Tibial artery (tissue), 4 donors: Measurements from ENCODE around the gene FAM181A.

Source experiments
- DNase-seq, 2 donors: peaks; one replicate each; pipeline ENCODE4 v3.0.0-alpha.2; 2019
- H3K27ac ChIP-seq, 2 donors: fragments of 200-600 bp; sonication (generic) in 1 of 2; 1 replicate in 1 of 2; 2 replicates in 1 of 2; pipeline ENCODE4 v1.5.1; 2018 to 2019; ENCODE audit warnings: mild to moderate bottlenecking in 1 of 2
- H3K27me3 ChIP-seq, 2 donors: fragments of 200-600 bp; sonication (generic) in 1 of 2; one replicate each; pipeline versions ENCODE4 v1.5.1 to v1.6.0; 2016 to 2019
- H3K36me3 ChIP-seq, 3 donors: fragments of 200-600 bp; sonication (generic) in 2 of 3; one replicate each; pipeline ENCODE4 v1.5.1; 2016 to 2019; ENCODE audit warnings: mild to moderate bottlenecking in 2 of 3
- H3K4me1 ChIP-seq, 4 donors: fragments of 200-600 bp; sonication (generic) in 2 of 4; 1 replicate in 3 of 4; 2 replicates in 1 of 4; pipeline ENCODE4 v1.5.1; 2016 to 2019
- H3K4me3 ChIP-seq, 2 donors: fragments of 200-600 bp; sonication (generic) in 1 of 2; 1 replicate in 1 of 2; 2 replicates in 1 of 2; pipeline ENCODE4 v1.5.1; 2018 to 2019; ENCODE audit warnings: mild to moderate bottlenecking in 2 of 2
- H3K9me3 ChIP-seq, 3 donors: fragments of 200-600 bp; sonication (generic) in 1 of 3; one replicate each; pipeline ENCODE4 v1.5.1; 2016 to 2019
- CTCF ChIP-seq, 2 experiments: fragments of 200-600 bp in 1 of 2; fragments of 450-650 bp in 1 of 2; IDR thresholded peaks; one replicate each; pipeline ENCODE4 v1.5.1; 2017 to 2019; ENCODE audit warnings: antibody characterized with exemption in 2 of 2, mild to moderate bottlenecking in 1 of 2, moderate library complexity in 1 of 2
- intact Hi-C: fragments of 100-400 bp; cut with DNase I; formaldehyde crosslinking; loops from one replicate; pipeline ENCODE4 v1.15.0; 2023; ENCODE audit warnings: low total_unique reads

Gene FAM181A

GRCh38 chr14:93898731-93899130, 28.4 kb upstream of the FAM181A start:
- peak in 1 of 2 donors; percentile 41 for DNase-seq
- TF ChIP-seq CTCF (IDR thresholded peaks at IDR 0.05), result no peak
- intact Hi-C loops, result no loop called here
- Histone ChIP-seq H3K27ac (no peak overlapping the region), H3K27me3 (peaks cover 0 to 15% of the 10 kb centered on the region in 2 donors), H3K4me3 (no peak overlapping the region), H3K9me3 (no peaks in the 10 kb centered on the region), H3K36me3 (no peaks in the 10 kb centered on the region), H3K4me1 (peaks cover 0 to 5% (median 4%) of the 10 kb centered on the region in 4 donors)

GRCh38 chr14:93901813-93902212, 25.3 kb upstream of the FAM181A start:
- Histone ChIP-seq H3K4me1 (no peaks in the 10 kb centered on the region), H3K4me3 (no peak overlapping the region), H3K36me3 (no peaks in the 10 kb centered on the region), H3K27me3 (peaks cover 0 to 18% of the 10 kb centered on the region in 2 donors), H3K27ac (no peak overlapping the region), H3K9me3 (no peaks in the 10 kb centered on the region)
- intact Hi-C loops, result no loop called here
- no peak for TF ChIP-seq CTCF (IDR thresholded peaks at IDR 0.05)
- DNase-seq, result peak in 1 of 2 donors; percentile 6

DNA sequence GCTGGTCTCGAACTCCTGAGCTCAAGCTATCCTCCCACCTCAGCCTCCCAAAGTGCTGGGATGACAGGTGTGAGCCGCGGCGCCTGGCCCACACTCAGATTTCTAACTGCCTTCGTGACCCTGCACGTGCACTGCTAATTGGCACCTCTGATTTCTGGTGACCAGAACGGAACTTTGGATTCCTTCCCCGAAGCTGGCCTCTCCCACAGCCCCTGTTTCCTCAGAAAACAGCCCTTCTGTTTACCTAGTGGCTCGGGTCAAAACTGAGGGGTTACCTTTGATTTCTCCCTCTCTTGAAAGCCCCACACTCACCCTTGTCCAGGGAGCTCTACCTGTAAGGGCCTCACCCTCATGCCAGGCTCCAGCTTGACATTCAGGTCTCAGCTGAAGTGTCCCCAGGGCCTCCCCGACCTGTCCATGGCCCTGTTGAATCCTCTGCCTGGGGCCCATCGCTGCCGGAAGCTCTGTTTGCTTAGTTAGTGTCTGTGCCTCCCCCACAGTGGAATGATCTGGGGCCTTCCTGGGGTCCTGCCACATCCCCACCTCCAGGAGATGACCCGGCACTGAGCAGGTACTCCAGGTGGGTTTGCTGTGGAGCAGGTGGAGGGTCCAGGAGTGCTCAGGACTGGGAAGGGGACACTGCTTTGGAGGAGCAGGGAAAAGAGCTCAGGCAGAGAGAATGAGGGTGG, 24.4 kb upstream of the FAM181A start:
- Histone ChIP-seq H3K36me3 (no peaks in the 10 kb centered on the region), H3K9me3 (no peaks in the 10 kb centered on the region), H3K4me1 (no peaks in the 10 kb centered on the region), H3K27ac (no peak overlapping the region), H3K27me3 (peaks cover 0 to 18% of the 10 kb centered on the region in 2 donors), H3K4me3 (no peak overlapping the region)
- TF ChIP-seq CTCF (IDR thresholded peaks at IDR 0.05), result no peak
- DNase-seq, result peak in 1 of 2 donors; percentile 48
- intact Hi-C loops, result no loop called here

GRCh38 chr14:93903342-93904184, 23.6 kb upstream of the FAM181A start:
- intact Hi-C loops, result no loop called here
- Histone ChIP-seq H3K27me3 (peaks cover 0 to 20% of the 10 kb centered on the region in 2 donors), H3K36me3 (no peaks in the 10 kb centered on the region), H3K4me3 (no peak overlapping the region), H3K27ac (no peak overlapping the region), H3K4me1 (no peaks in the 10 kb centered on the region), H3K9me3 (no peaks in the 10 kb centered on the region)
- peak; percentile 21 to 37 for TF ChIP-seq CTCF (IDR thresholded peaks at IDR 0.05)
- DNase-seq, result peak in 1 of 2 donors; percentile 51

- no peak overlapping the region for H3K4me3 ChIP-seq
- H3K4me1 ChIP-seq, result no peaks in the 10 kb centered on the region
- H3K36me3 ChIP-seq, result no peaks in the 10 kb centered on the region
- H3K9me3 ChIP-seq, result no peaks in the 10 kb centered on the region
- H3K27me3 ChIP-seq, result peaks cover 0 to 20% of the 10 kb centered on the region in 2 donors
- no peak for TF ChIP-seq CTCF (IDR thresholded peaks at IDR 0.05)
- intact Hi-C loops, result loop anchor here (5.0 kb wide), 1 partner anchor 248 kb away; no protein-coding TSS in a partner anchor
- DNase-seq, result peak in 1 of 2 donors; percentile 33
- no peak overlapping the region for H3K27ac ChIP-seq
These were observed 21.5 kb upstream of the FAM181A start for GRCh38 chr14:93905623-93906022.
